ENCODE measurements around the gene USB1.

GRCh38 chr16:57986196-57986595 is 15.0 kb upstream of the USB1 start:
- no peak for TF ChIP-seq CTCF (IDR thresholded peaks at IDR 0.05)
- TF ChIP-seq POLR2A (IDR thresholded peaks at IDR 0.05) = no peak
- no peak for TF ChIP-seq EP300 (IDR thresholded peaks at IDR 0.05)

Measured in gastroesophageal sphincter (tissue), 3 donors.